SKM-1 (cell line): ENCODE data around the gene ANKH.

ENCODE experiments used
- DNase-seq: peaks from one replicate; lab custom pipeline; 2025; ENCODE audit not compliant: unreplicated experiment; lab: John Stamatoyannopoulos, UW

The ANKH gene

DNA sequence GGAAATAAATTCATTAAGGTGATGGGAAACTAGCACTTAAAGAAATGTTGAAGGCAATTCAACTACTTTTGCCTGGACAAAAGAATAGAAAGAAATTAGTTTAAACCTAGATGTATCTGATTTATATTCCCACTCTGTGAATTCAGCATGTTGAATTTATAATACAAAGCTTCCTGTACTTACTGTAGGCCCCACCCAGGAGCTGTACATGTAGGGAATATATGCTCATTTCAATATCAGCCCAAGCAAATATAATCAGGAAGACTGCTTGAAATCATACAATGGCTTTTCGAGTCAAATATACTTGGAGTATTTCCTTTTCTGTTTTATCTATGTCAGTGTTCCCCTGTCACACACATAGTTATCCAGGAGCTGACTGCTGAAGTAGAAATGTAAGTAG is 105.0 kb downstream of the ANKH start:
- no peak for DNase-seq

- no peak for DNase-seq
Measured at GRCh38 chr5:14765587-14765986, 106.0 kb downstream of the ANKH start.

- DNase-seq, result no peak
Measured at GRCh38 chr5:14762549-14763216, 108.9 kb downstream of the ANKH start.

DNA sequence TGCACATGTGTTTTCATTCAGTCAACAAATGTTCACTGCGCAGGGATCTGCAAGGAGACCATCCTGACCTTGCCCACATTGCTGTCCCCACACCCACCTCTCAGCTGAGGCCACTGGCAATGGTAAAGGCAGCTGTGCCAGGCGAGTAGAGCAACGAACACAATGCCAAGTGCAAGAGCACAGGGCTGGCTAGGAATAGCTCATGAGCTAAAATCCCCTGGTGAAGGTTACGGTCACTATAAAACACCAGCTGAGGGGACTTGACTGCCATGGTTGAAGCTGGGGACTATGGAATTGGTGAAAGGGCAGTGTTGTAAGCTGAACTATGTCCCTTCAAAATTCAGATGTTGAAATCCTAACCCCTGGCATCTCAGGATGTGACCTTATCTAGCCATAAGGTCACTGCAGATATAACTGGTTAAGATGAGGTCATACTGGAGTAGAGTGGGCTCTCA is 111.0 kb downstream of the ANKH start:
- DNase-seq, result no peak

GRCh38 chr5:14759744-14760547 is 111.6 kb downstream of the ANKH start:
- no peak for DNase-seq

DNA sequence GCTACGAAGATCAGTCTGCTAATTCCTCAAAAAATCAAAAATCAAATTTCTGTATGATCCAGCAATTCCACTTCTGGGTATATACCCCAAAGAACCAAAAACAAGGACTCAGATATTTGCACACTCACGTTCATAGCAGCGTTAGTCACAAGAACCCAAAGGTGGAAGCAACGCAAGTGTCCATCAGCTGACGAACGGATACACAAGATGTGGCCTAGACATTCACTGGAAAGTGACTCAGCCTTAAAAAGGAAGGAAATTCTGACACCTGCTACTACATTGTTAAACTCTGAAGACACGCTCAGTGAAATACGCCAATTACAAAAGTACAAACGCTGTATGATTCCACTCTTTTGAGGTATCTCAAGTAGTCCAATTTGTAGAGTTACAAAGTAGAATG is 113.7 kb downstream of the ANKH start:
- DNase-seq, result no peak

GRCh38 chr5:14756478-14756877 is 115.1 kb downstream of the ANKH start:
- DNase-seq, result no peak

DNA sequence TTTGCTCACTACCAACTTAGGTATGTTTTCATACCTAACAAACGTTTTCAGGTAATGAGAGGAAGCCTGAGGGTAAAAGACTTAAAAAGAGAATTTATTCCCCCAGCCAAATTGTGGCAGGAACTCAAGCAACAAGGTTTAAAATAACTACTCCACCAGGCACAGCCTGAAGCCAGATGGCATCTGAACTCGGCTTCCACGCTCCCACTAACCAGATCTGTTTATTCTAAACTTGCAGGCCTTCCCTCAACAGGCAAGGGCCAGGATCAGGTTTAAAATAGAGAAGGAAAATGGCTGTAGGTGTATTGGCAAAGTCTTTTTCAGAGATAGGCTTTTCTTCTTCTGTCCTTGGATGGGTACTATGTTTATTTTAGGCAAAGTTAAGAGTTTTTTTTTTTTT is 117.6 kb downstream of the ANKH start:
- DNase-seq, result no peak

- DNase-seq, result no peak
Measured at GRCh38 chr5:14753292-14753691, 118.3 kb downstream of the ANKH start.

GRCh38 chr5:14752497-14753071 is 119.0 kb downstream of the ANKH start:
- no peak for DNase-seq

- no peak for DNase-seq
Measured at GRCh38 chr5:14750712-14751111, 120.9 kb downstream of the ANKH start.

DNA sequence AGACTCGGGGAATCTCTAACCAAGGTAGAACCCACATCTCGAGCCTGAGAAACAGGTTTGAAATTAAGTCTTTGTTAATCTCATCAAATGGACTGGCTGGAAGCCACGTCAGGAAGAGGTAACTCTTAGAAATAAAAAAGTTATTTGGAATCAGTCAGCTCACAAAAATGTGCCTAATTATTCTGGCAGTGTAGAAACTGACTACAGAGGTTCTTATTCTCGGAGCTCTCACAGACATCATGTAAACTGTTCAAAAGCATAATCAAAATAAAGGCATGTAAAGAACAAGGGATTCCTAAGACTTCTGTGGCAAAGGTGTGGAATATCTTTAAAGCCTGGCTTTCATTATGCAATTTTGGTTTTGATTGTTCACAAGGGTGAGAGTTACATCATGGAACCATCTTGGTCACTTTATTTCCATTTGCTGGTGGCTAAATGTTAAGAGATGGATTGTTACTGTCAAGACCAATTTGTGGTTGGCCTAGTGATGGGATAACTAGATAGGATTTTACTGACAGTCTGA is 121.9 kb downstream of the ANKH start:
- DNase-seq, result no peak

DNA sequence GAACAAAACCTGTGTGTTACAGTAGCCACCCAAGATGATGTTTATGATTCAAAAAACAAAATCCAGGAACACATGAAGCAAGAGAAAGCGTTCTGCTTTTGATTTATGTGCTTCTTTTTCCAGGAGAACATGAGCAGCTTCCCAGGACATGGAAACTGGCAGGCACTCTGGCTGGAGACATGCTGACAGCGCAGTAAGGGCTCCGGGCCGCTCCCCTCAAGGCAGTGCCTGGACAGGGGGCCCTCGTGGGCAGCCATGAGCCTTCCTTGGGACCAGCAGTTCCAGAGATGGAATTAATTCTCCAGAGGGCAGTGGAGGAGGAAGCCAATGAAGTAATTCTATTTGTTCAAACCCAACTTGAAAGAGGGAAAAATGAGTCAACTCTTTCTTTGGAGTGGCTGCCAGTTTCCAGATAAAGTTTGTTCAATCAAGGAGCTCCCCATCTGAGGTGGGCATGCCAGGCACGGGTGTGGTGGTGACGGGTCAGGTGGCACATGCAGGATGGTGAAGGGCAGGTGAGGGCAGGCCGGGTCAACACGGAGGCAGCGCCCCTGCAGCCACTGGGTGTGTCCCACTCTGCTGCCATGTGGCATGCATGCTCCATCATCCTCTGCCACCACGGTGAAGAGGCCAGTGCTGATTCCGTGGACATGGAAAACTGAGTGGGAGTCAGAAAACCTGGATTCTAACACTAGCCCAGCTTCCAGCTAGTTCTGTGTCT is 123.2 kb downstream of the ANKH start:
- no peak for DNase-seq

GRCh38 chr5:14745753-14746152 is 125.8 kb downstream of the ANKH start:
- no peak for DNase-seq

- DNase-seq, result no peak
Measured at GRCh38 chr5:14745188-14745563, 126.4 kb downstream of the ANKH start.

- DNase-seq, result no peak
Measured at GRCh38 chr5:14744296-14745187, 127.0 kb downstream of the ANKH start.

- DNase-seq, result no peak
Measured at GRCh38 chr5:14743601-14744295, 127.8 kb downstream of the ANKH start.

GRCh38 chr5:14742498-14742897 is 129.1 kb downstream of the ANKH start:
- DNase-seq, result no peak

DNA sequence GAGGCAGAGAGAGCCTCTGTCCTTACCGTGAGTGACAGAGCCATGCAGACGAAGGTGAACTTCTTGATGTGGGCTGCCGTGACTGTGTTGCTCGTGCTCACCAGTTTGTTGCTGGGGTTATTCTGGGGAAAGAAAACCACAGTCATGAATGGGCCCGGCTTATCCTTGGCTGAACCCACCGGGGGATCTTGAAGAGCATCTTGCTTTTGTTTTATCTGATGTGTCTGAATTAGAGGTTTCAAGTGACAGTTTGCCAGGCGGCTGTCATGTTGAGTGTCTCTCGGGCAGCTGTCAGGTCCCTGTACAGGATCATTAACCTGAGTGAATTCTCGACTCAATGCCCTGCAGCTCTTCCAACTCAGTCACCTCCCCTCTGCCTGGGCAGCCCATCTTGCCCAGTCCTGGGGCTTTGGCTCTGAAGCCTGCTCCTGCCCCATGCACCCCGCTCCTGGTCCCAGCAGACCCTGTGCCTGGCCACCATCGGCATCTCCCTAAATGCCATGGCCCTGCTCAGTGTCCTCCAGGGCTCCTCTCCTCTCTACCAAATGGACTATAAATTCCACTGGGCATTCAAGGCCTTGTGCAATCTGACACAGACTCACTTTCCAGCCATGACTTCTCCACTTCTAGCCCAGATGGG is 129.7 kb downstream of the ANKH start:
- DNase-seq, result no peak
